ENCODE measurements around the gene EIF2B4.

GRCh38 chr2:27322766-27323595, 47.2 kb downstream of the EIF2B4 start, which contains the start of gene MPV17:
- peak; percentile 97 for TF ChIP-seq POLR2AphosphoS5 (IDR thresholded peaks at IDR 0.05; ENCODE audit: low read depth, low read length)
- no peak for TF ChIP-seq CTCF (IDR thresholded peaks at IDR 0.05)
- TF ChIP-seq TCF7L2 (IDR thresholded peaks at IDR 0.05; ENCODE audit: low read depth, low read length), result no peak
